ENCODE data around the gene ECD.
"Not testable (repeated sequence)": the region's sequence is repeated elsewhere in the genome, so short reads cannot be mapped to it uniquely, and the experiment has no call there.

The ECD gene

GRCh38 chr10:73159038-73159648 lies 8.7 kb downstream of the ECD start:
- DNase-seq (ENCODE audit: low spot score) = peak; percentile 70

- no peak for DNase-seq (ENCODE audit: low spot score)
These were observed 11.8 kb downstream of the ECD start for GRCh38 chr10:73156054-73156453.

- no peak for DNase-seq (ENCODE audit: low spot score)
These were observed 15.8 kb downstream of the ECD start for GRCh38 chr10:73152009-73152408.

- DNase-seq (ENCODE audit: low spot score) = not testable (repeated sequence)
These were observed 17.0 kb downstream of the ECD start for GRCh38 chr10:73150633-73151413.

- no peak for DNase-seq (ENCODE audit: low spot score)
These were observed 26.2 kb downstream of the ECD start for GRCh38 chr10:73141603-73142002.

GRCh38 chr10:73139251-73139650 lies 28.6 kb downstream of the ECD start:
- DNase-seq (ENCODE audit: low spot score) = no peak

GRCh38 chr10:73136627-73137026 lies 31.2 kb downstream of the ECD start:
- no peak for DNase-seq (ENCODE audit: low spot score)

GRCh38 chr10:73134727-73135126 lies 33.1 kb downstream of the ECD start:
- no peak for DNase-seq (ENCODE audit: low spot score)

GRCh38 chr10:73131913-73132686 lies 35.7 kb downstream of the ECD start:
- DNase-seq (ENCODE audit: low spot score) = no peak

GRCh38 chr10:73131301-73131700 lies 36.5 kb downstream of the ECD start:
- DNase-seq (ENCODE audit: low spot score) = no peak

- no peak for DNase-seq (ENCODE audit: low spot score)
These were observed 41.5 kb downstream of the ECD start for GRCh38 chr10:73126343-73126742.

- DNase-seq (ENCODE audit: low spot score) = no peak
These were observed 47.9 kb downstream of the ECD start for GRCh38 chr10:73119952-73120351.

GRCh38 chr10:73119457-73119856 lies 48.4 kb downstream of the ECD start:
- no peak for DNase-seq (ENCODE audit: low spot score)

- DNase-seq (ENCODE audit: low spot score) = peak; percentile 38
These were observed 49.6 kb downstream of the ECD start for GRCh38 chr10:73117976-73118743.

GRCh38 chr10:73116017-73116416 lies 51.8 kb downstream of the ECD start:
- DNase-seq (ENCODE audit: low spot score) = no peak

GRCh38 chr10:73113551-73113950 lies 54.3 kb downstream of the ECD start:
- DNase-seq (ENCODE audit: low spot score) = peak; percentile 48

- DNase-seq (ENCODE audit: low spot score) = not testable (repeated sequence)
These were observed 55.8 kb downstream of the ECD start for GRCh38 chr10:73112032-73112431.

- peak; percentile 77 for DNase-seq (ENCODE audit: low spot score)
These were observed 57.4 kb downstream of the ECD start, which contains the start of gene NUDT13 for GRCh38 chr10:73110345-73110849. TSS of gene NUDT13 (plus strand) at chr10:73110455. CDS start at chr10:73114366, 3,911 bp downstream.

- DNase-seq (ENCODE audit: low spot score) = not testable (repeated sequence)
These were observed 58.6 kb downstream of the ECD start for GRCh38 chr10:73109248-73109652.

GRCh38 chr10:73106301-73106700 lies 61.5 kb downstream of the ECD start:
- no peak for DNase-seq (ENCODE audit: low spot score)

- DNase-seq (ENCODE audit: low spot score) = peak; percentile 23
These were observed 68.7 kb downstream of the ECD start for GRCh38 chr10:73099141-73099540.

- no peak for DNase-seq (ENCODE audit: low spot score)
These were observed 70.5 kb downstream of the ECD start for GRCh38 chr10:73097305-73097670.
